SK-N-MC (cell line): ENCODE measurements around the gene TGFBR3.

Source experiments
- DNase-seq: peaks from one replicate; pipeline ENCODE4 v3.0.0-alpha.2; 2011; ENCODE audit warnings: low read depth, low spot score
- H3K27ac ChIP-seq: fragments of 200-600 bp; sonication (generic); 2 replicates; pipeline ENCODE4 v1.5.1; 2016; ENCODE audit warnings: mixed run types
- H3K36me3 ChIP-seq: fragments of 200-600 bp; sonication (generic); 2 replicates; pipeline ENCODE4 v1.6.1; 2017; ENCODE audit warnings: antibody characterized with exemption, low read length, mixed read lengths; ENCODE audit not compliant: insufficient read depth
- H3K4me3 ChIP-seq: fragments of 200-600 bp; sonication (generic); 2 replicates; pipeline ENCODE4 v1.5.1; 2016
- H3K9ac ChIP-seq: fragments of 200-600 bp; sonication (generic); 2 replicates; pipeline ENCODE4 v1.8.0; 2017; ENCODE audit warnings: mixed run types, mixed read lengths; ENCODE audit not compliant: insufficient read length
- H3K9me3 ChIP-seq: fragments of 200-600 bp; sonication (generic); 2 replicates; pipeline ENCODE4 v1.6.1; 2017; ENCODE audit warnings: low read depth, mild to moderate bottlenecking, antibody characterized with exemption, low read length, moderate library complexity, mixed read lengths
- EZH2 ChIP-seq: fragments of 200-600 bp; sonication (generic); IDR thresholded peaks from one replicate; pipeline ENCODE4 v1.6.1; 2017; ENCODE audit warnings: antibody characterized with exemption
- FOXP2 ChIP-seq: optimal IDR thresholded peaks from 2 replicates; pipeline ENCODE3; 2011; ENCODE audit warnings: mild to moderate bottlenecking, moderate library complexity; ENCODE audit not compliant: insufficient read depth; ENCODE audit errors: extremely low read length, control extremely low read depth
- POLR2AphosphoS5 ChIP-seq: IDR thresholded peaks from 2 replicates; pipeline ENCODE4 v1.6.1; 2012; ENCODE audit warnings: mild to moderate bottlenecking, low read depth, low read length, borderline replicate concordance

The TGFBR3 gene

DNA sequence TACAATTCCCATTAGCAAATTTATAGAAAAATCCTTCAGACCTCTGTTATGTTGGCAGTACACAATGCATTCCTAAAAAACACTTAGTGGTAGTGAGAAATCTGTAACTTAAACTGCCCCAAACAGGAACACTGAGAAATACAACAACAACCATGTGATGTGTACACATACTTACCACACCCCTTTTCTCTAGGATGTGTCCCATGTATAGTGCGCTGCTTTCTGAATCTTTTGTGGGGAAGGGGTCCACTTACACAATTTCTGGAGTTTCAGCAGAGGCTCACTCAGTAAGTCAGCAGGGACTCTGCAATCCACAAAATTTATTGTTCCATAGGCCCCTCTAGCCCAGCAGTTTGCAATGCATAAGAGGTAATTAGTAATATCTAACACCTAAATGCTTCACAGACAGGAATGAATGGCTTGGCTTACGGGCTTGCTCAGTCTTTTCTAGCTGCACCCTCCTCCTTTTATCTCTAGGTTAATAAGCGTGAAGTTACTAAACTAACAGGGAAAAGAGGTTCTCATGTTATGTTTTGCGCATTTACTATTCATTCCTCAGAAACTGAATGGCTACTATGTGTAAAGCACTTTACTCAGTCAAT, 115.2 kb downstream of the TGFBR3 start:
- TF ChIP-seq EZH2, result no peak
- TF ChIP-seq FOXP2, result no peak
- no peak for TF ChIP-seq POLR2AphosphoS5
- DNase-seq, result no peak
- Histone ChIP-seq H3K36me3 (no peaks in the 10 kb centered on the region), H3K27ac (no peak overlapping the region), H3K9ac (no peak overlapping the region), H3K9me3 (no peaks in the 10 kb centered on the region), H3K4me3 (no peak overlapping the region)

DNA sequence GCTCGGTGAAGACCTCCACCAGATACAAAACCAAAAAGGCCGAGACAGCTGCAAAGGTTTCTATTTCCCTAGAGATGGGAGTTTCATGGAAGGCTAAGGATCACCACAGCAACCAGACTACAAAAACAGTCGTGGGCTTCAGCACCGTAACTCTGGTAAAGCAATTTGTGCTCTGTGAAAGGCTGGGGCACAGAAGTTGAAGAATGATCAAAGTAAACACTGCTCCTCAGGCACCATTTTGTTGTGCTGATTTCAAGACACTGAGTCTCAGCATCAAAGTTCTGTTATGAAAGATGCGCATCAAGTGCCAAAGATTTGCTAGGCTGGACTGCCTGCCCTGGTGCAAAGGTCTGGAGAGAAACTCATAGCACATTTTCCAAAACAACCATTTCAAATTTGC, 116.2 kb downstream of the TGFBR3 start:
- Histone ChIP-seq H3K9ac (no peak overlapping the region), H3K27ac (no peak overlapping the region), H3K9me3 (no peaks in the 10 kb centered on the region), H3K36me3 (no peaks in the 10 kb centered on the region), H3K4me3 (no peak overlapping the region)
- DNase-seq, result no peak
- TF ChIP-seq EZH2 (no peak), POLR2AphosphoS5 (no peak)

DNA sequence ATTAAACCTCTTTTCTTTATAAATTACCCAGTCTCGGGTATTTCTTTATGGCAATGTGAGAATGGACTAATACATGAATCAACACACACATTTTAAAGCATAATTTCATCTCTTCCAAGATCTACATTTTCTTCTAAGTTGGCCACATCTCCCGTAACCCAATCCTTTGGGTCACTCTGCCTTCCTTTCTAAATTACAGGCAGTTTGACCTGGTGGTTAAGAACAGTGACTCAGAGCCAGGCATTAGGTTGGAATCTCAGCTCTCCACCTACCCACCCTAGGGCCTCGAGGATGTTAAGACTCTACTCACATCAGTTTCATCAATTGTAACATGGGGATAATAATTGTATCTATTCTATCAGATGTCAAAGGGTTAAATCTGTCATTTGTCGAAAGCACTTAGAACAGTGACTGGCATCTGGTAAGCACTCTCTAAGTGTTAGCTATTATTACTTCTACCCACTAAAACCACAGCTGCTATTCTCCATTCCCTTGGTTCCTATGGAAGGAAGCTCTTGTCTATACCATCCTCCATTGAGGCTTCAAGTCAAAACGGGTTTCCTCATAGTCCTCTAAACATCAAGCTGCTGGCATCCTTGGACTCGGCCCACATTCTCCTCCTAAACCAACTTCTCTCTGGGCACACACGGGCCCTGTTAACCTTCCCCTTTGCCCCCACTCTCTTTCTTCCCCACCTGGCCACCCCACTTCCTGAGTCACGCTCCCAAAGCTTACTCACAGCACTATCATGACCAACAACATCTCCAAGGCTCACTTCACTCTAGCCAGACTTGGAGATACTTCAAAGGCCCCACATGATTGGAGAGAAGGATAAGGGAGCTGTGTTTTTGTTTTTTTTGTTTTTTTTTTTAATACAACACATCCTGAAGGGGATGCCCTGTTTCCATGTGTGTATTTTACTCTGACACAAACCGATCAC, 116.9 kb downstream of the TGFBR3 start:
- Histone ChIP-seq H3K9ac (no peak overlapping the region), H3K27ac (no peak overlapping the region), H3K9me3 (no peaks in the 10 kb centered on the region), H3K4me3 (no peak overlapping the region), H3K36me3 (no peaks in the 10 kb centered on the region)
- no peak for TF ChIP-seq EZH2
- no peak for TF ChIP-seq FOXP2
- no peak for TF ChIP-seq POLR2AphosphoS5
- no peak for DNase-seq

DNA sequence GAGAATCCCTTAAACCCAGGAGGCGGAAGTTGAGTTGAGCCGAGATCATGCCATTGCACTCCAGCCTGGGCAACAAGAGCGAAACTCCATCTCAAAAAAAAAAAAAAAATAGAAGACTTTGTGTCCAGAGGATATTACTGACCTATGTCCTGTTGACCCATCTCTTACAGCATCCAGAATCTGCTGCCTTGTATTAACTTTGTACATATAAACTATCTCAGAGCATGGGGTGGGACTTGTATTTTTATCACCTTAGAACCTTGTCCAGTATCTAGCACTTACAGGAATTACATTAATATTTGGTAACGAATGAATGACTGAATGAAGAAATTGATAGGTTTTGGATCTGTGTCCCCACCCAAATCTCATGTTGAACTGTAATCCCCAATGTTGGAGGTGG, 117.8 kb downstream of the TGFBR3 start:
- H3K4me3 ChIP-seq, result no peak overlapping the region
- H3K36me3 ChIP-seq, result no peaks in the 10 kb centered on the region
- TF ChIP-seq POLR2AphosphoS5, result no peak
- TF ChIP-seq FOXP2, result no peak
- TF ChIP-seq EZH2, result no peak
- no peak overlapping the region for H3K27ac ChIP-seq
- H3K9ac ChIP-seq, result no peak overlapping the region
- H3K9me3 ChIP-seq, result no peaks in the 10 kb centered on the region
- no peak for DNase-seq

GRCh38 chr1:91766883-91767282, 119.1 kb downstream of the TGFBR3 start:
- H3K9me3 ChIP-seq, result no peaks in the 10 kb centered on the region
- no peak overlapping the region for H3K27ac ChIP-seq
- TF ChIP-seq FOXP2 (no peak), EZH2 (no peak), POLR2AphosphoS5 (no peak)
- no peak overlapping the region for H3K4me3 ChIP-seq
- H3K9ac ChIP-seq, result no peak overlapping the region
- DNase-seq, result no peak
- no peaks in the 10 kb centered on the region for H3K36me3 ChIP-seq

GRCh38 chr1:91765880-91766443, 120.0 kb downstream of the TGFBR3 start:
- Histone ChIP-seq H3K27ac (no peak overlapping the region), H3K9ac (no peak overlapping the region), H3K36me3 (no peaks in the 10 kb centered on the region), H3K9me3 (no peaks in the 10 kb centered on the region), H3K4me3 (no peak overlapping the region)
- TF ChIP-seq POLR2AphosphoS5, result no peak
- TF ChIP-seq EZH2, result no peak
- TF ChIP-seq FOXP2, result no peak
- DNase-seq, result no peak

DNA sequence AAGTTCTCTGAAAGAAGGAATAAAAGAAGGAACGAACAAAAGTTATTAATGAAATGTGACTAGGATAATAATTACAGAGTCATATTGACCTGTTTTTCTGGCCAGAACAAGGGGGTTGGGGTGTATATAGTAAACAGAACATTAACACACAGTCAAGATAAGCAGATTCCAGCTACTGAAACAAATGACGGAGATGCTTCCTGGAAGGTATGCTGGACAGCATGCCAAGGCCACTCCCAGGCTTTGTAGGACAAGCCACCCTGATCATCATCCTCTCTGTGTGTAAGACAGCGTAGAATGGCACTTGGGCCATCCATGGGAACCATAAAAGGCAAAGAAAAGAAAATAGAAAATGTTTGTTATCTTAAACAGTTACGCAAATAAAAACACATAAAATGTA, 120.7 kb downstream of the TGFBR3 start:
- no peak overlapping the region for H3K4me3 ChIP-seq
- no peak for DNase-seq
- no peak for TF ChIP-seq POLR2AphosphoS5
- TF ChIP-seq FOXP2, result no peak
- no peak for TF ChIP-seq EZH2
- H3K27ac ChIP-seq, result no peak overlapping the region
- no peaks in the 10 kb centered on the region for H3K9me3 ChIP-seq
- no peaks in the 10 kb centered on the region for H3K36me3 ChIP-seq
- no peak overlapping the region for H3K9ac ChIP-seq

DNA sequence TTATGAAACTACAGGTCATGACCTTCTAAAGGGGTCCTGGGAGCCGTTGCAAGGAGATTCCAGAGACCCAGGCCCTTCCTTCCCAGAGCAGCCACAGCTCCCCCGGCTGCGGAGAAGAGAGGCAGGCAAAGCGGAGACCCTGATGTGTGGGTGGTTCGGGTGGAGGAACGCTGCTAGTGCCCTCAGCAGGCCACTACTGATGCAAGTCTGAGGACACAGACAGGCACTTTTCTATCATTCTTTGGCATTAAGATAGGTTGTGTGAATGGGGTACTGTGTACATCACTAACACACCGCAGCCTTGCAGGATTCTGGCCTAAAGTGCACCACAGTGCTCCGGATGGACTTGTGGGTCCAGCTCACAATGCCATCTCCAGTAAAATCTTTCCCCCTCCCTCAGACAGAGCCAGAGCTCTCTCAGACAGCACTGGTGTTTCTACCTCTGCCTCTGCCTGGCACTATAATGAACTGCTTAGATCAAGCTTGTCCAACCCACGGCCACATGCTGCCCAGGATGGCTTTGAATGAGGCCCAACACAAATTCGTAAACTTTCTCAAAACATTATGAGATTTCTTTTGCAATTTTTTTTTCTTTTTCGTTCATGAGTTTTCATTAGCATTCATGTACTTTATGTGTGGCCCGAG, 121.4 kb downstream of the TGFBR3 start:
- H3K27ac ChIP-seq, result no peak overlapping the region
- H3K4me3 ChIP-seq, result no peak overlapping the region
- no peak for DNase-seq
- H3K36me3 ChIP-seq, result no peaks in the 10 kb centered on the region
- H3K9ac ChIP-seq, result no peak overlapping the region
- TF ChIP-seq EZH2, result no peak
- no peak for TF ChIP-seq FOXP2
- no peak for TF ChIP-seq POLR2AphosphoS5
- no peaks in the 10 kb centered on the region for H3K9me3 ChIP-seq
